RWPE1 (cell line): Measurements from ENCODE around the gene USP9X.
"Not testable (repeated sequence)": the region's sequence is repeated elsewhere in the genome, so short reads cannot be mapped to it uniquely, and the experiment has no call there.

Experiments used
- CTCF ChIA-PET: fragments of 350-600 bp; sonication (Branson Sonifier 250); formaldehyde crosslinking; extraction: SDS; loops from one replicate; lab custom pipeline; 2021; lab: Yijun Ruan, JAX
- POLR2A ChIA-PET: fragments of 400-600 bp; formaldehyde crosslinking; extraction: SDS; loops from one replicate; lab custom pipeline; 2020; ENCODE audit warnings: antibody characterized with exemption; ENCODE audit not compliant: low non-redundant PET; lab: Yijun Ruan, JAX
- DNase-seq: peaks from one replicate; pipeline ENCODE4 v3.0.0; 2012; ENCODE audit warnings: low spot score
- H3K27ac ChIP-seq: fragments of 450-650 bp; 2 replicates; pipeline ENCODE4 v1.5.1; 2017
- CTCF ChIP-seq: fragments of 450-650 bp; conservative IDR thresholded peaks from 2 replicates; pipeline ENCODE4 v1.5.1; 2017; ENCODE audit warnings: low read depth, mild to moderate bottlenecking

Gene USP9X

GRCh38 chrX:41105005-41105404 is 19.8 kb downstream of the USP9X start:
- no peak for TF ChIP-seq CTCF
- DNase-seq, result no peak
- ChIA-PET POLR2A (interaction anchor here (1.0 kb wide), 1 partner anchor 20 kb away, joined by 3 read pairs; the partner anchor contains the start of gene USP9X), CTCF (interaction anchor here (0.6 to 0.7 kb wide), 2 partner anchors 10 to 17 kb away, joined by 5 to 6 read pairs; no protein-coding TSS in a partner anchor)
- no peak overlapping the region for H3K27ac ChIP-seq

DNA sequence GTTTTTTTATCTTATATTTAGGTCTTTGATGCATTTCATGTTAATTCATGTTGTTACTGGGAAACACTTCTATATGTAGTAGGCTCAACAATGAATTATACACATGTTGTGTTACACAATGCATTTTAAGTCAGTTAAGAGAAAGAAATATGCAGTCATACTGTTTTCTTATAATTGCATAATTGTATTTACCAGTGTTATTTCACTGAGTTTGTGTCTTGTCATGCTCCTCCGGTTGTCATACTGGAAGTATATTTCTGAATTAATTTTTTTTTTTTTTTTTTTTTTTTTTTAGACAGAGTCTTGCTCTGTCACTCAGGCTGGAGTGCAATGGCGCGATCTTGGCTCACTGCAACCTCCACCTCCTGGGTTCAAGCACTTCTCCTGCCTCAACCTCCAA is 21.0 kb downstream of the USP9X start:
- H3K27ac ChIP-seq, CTCF ChIA-PET, POLR2A ChIA-PET, DNase-seq: not testable (repeated sequence)

DNA sequence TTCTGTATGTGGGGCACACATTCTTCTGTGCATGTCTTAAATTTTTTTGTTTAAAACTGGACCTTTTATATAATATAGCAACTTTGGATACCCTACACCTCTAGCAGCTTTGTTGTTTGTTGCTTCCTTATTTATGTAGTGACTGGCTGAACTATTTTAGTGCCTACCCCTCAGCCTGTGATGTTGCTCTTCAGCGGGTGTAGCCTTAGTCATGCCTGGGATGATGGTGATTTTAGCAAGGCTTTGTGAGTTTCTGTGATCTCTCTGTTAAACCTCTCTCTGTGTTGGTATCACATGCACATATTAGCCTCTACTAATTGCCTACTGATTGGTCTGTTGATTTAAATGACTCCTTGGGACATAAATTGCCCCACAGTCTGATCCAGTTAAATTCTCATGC is 22.8 kb downstream of the USP9X start:
- no peak for DNase-seq
- CTCF ChIA-PET, result no interaction called here
- TF ChIP-seq CTCF, result no peak
- H3K27ac ChIP-seq, result no peak overlapping the region
- POLR2A ChIA-PET, result no interaction called here

GRCh38 chrX:41108463-41109205 is 23.4 kb downstream of the USP9X start:
- no peak overlapping the region for H3K27ac ChIP-seq
- POLR2A ChIA-PET, result no interaction called here
- CTCF ChIA-PET, result no interaction called here
- no peak for DNase-seq
- no peak for TF ChIP-seq CTCF

DNA sequence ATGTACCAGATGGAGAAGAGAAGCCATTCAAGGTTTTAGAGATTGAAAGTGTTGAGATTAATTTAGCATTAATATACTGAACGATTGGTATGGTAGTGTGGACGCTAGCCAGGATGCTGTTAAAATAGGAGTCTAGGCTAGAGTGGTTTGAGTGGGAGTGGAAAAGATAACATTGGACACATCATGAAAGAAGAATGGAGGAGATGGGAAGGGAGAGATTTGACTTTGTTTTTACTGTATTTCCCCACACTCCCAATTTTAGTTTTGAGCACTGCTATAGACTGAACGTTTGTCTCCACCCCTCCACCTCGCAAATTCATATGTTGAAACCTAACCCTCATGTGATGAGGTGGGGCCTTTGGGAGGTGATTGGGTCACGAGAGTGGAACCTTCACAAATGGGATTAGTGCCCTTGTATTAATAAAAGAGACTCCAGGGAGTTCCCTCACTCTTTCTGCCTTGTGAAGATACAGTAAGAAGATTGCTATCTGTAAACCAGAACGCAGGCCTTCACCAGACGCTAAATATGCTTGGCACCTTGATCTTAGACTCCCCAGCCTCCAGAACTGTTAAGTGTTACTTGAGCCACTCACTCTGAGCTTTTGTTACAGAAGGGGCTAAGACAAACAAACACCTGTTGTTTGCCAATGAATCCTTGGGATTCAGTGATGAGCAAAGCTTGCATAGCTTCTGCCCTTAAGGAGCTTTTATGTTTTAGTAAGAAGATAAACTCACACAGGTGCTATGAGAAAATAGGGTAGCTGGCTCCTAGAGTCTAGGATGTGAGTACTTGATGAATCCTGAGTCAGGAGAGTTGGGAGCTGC is 25.8 kb downstream of the USP9X start:
- DNase-seq, result no peak
- CTCF ChIA-PET, result no interaction called here
- TF ChIP-seq CTCF, result no peak
- POLR2A ChIA-PET, result no interaction called here
- H3K27ac ChIP-seq, result no peak overlapping the region

- DNase-seq, result peak; percentile 6
- ChIA-PET CTCF (interaction anchor here (0.6 to 1.7 kb wide), 6 partner anchors 9 to 237 kb away, joined by 3 to 5 read pairs (median 4); no protein-coding TSS in a partner anchor), POLR2A (interaction anchor here (0.6 kb wide), 1 partner anchor 50 kb away, joined by 4 read pairs; no protein-coding TSS in a partner anchor)
- peak overlapping the region; percentile 28 for H3K27ac ChIP-seq
- peak; percentile 79 for TF ChIP-seq CTCF
Measured at GRCh38 chrX:41115104-41115425, 29.8 kb downstream of the USP9X start.
